Thyroid gland (tissue), 4 donors: ENCODE data around the gene SLC38A3. TPM values are rescaled to one million over a fixed set of nuclear protein-coding genes. Genes with fewer than 3 reads are reported as not detected.
A peak's percentile ranks its signal among the peaks of the same experiment; 100 is the strongest.

Source experiments
- DNase-seq, 2 donors: peaks; one replicate each; pipeline ENCODE4 v3.0.0-alpha.2; 2019
- H3K27ac ChIP-seq, 3 donors: fragments of 200-600 bp; sonication (generic); 1 replicate in 2 of 3; 2 replicates in 1 of 3; pipeline ENCODE4 v1.5.1; 2016 to 2019; ENCODE audit warnings: mild to moderate bottlenecking in 1 of 3, moderate library complexity in 1 of 3
- H3K27me3 ChIP-seq: fragments of 200-600 bp; sonication (generic); one replicate; pipeline ENCODE4 v1.5.1; 2019
- H3K36me3 ChIP-seq, 2 donors: fragments of 200-600 bp; sonication (generic); one replicate each; pipeline ENCODE4 v1.5.1; 2016 to 2019
- H3K4me1 ChIP-seq, 2 donors: fragments of 200-600 bp; sonication (generic); one replicate each; pipeline ENCODE4 v1.5.1; 2017 to 2019
- H3K4me3 ChIP-seq, 3 donors: fragments of 200-600 bp; sonication (generic); replicated peaks in 1 of 3; 1 replicate in 2 of 3; 2 replicates in 1 of 3; pipeline ENCODE4 v1.5.1; 2016; ENCODE audit warnings: mild to moderate bottlenecking in 1 of 3
- H3K9me3 ChIP-seq: fragments of 200-600 bp; sonication (generic); one replicate; pipeline ENCODE4 v1.5.1; 2017
- POLR2A ChIP-seq, 2 donors: fragments of 450-650 bp; IDR thresholded peaks; one replicate each; pipeline ENCODE4 v1.6.1; 2017; ENCODE audit warnings: antibody characterized with exemption in 2 of 2, mild to moderate bottlenecking in 2 of 2, moderate library complexity in 1 of 2
- WGBS, 2 donors: methylation state at CpG; one replicate each; pipeline ENCODE4 v1.1.5; 2017; 5-methylcytosine and 5-hydroxymethylcytosine counted together
- intact Hi-C: fragments of 100-400 bp; cut with DNase I; formaldehyde crosslinking; loops from one replicate; pipeline ENCODE4 v1.15.1; 2023
- total RNA-seq, 4 donors: library from RNA; depleted of rRNA; stranded (reverse); fragments of >200 nt; gene quantifications; one replicate each; pipeline ENCODE4 v1.2.3, GENCODE V29; 2016
- TF ChIP-seq, protein P1 (sequence below), 6 experiments: fragments of 200-600 bp in 3 of 6; fragments of 450-650 bp in 3 of 6; sonication (generic) in 3 of 6; IDR thresholded peaks; one replicate each; pipeline ENCODE4 v1.5.1; 2016 to 2019; ENCODE audit warnings: antibody characterized with exemption in 6 of 6, mild to moderate bottlenecking in 2 of 6, inconsistent platforms in 1 of 6, moderate library complexity in 1 of 6

The SLC38A3 gene
- total RNA-seq, 4 donors from 2014 or later, result 1.1 to 5.0 (median 3.6) TPM

GRCh38 chr3:50193746-50194127 is 11.3 kb upstream of the SLC38A3 start:
- TF ChIP-seq, protein P1, sequence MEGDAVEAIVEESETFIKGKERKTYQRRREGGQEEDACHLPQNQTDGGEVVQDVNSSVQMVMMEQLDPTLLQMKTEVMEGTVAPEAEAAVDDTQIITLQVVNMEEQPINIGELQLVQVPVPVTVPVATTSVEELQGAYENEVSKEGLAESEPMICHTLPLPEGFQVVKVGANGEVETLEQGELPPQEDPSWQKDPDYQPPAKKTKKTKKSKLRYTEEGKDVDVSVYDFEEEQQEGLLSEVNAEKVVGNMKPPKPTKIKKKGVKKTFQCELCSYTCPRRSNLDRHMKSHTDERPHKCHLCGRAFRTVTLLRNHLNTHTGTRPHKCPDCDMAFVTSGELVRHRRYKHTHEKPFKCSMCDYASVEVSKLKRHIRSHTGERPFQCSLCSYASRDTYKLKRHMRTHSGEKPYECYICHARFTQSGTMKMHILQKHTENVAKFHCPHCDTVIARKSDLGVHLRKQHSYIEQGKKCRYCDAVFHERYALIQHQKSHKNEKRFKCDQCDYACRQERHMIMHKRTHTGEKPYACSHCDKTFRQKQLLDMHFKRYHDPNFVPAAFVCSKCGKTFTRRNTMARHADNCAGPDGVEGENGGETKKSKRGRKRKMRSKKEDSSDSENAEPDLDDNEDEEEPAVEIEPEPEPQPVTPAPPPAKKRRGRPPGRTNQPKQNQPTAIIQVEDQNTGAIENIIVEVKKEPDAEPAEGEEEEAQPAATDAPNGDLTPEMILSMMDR (IDR thresholded peaks at IDR 0.05), result no peak
- no peak for TF ChIP-seq POLR2A (IDR thresholded peaks at IDR 0.05)
- Histone ChIP-seq H3K4me3 (no peak overlapping the region), H3K27ac (no peak overlapping the region), H3K9me3 (no peaks in the 10 kb centered on the region), H3K36me3 (no peaks in the 10 kb centered on the region), H3K4me1 (peaks cover 0 to 19% of the 10 kb centered on the region in 2 donors), H3K27me3 (peaks cover 18% of the 10 kb centered on the region)
- DNase-seq, result no peak
- intact Hi-C loops, result loop anchor here (2.0 kb wide), 1 partner anchor 81 kb away; no protein-coding TSS in a partner anchor
- WGBS, 2 donors, result 16% methylated on average over 5 of the region's 34 CpGs; no CpG with 5 or more reads in 1 of the 2 donors

- Histone ChIP-seq H3K4me1 (peaks cover 0 to 19% of the 10 kb centered on the region in 2 donors), H3K27ac (no peak overlapping the region), H3K36me3 (no peaks in the 10 kb centered on the region), H3K27me3 (peaks cover 18% of the 10 kb centered on the region), H3K9me3 (no peaks in the 10 kb centered on the region), H3K4me3 (no peak overlapping the region)
- intact Hi-C loops, result loop anchor here (2.0 kb wide), 1 partner anchor 80 kb away; no protein-coding TSS in a partner anchor
- TF ChIP-seq POLR2A (IDR thresholded peaks at IDR 0.05), result no peak
- TF ChIP-seq, protein P1 (IDR thresholded peaks at IDR 0.05), result peak; percentile 36 to 88 (median 69)
- peak; percentile 65 to 69 for DNase-seq
- WGBS, 2 donors, result 0 to 40% methylated on average over 5 to 7 of the region's 70 CpGs
These were observed 10.8 kb upstream of the SLC38A3 start for GRCh38 chr3:50194128-50194902.

- H3K27me3 ChIP-seq, result peaks cover 18% of the 10 kb centered on the region
- H3K27ac ChIP-seq, result no peak overlapping the region
- no peaks in the 10 kb centered on the region for H3K9me3 ChIP-seq
- TF ChIP-seq POLR2A (IDR thresholded peaks at IDR 0.05), result no peak
- TF ChIP-seq, protein P1 (IDR thresholded peaks at IDR 0.05), result no peak
- DNase-seq, result no peak
- intact Hi-C loops, result loop anchor here (2.0 kb wide), 1 partner anchor 80 kb away; no protein-coding TSS in a partner anchor
- H3K36me3 ChIP-seq, result no peaks in the 10 kb centered on the region
- WGBS, 2 donors, result 66 to 69% methylated on average over 14 of the region's 14 CpGs
- peaks cover 0 to 19% of the 10 kb centered on the region in 2 donors for H3K4me1 ChIP-seq
- H3K4me3 ChIP-seq, result no peak overlapping the region
These were observed 10.1 kb upstream of the SLC38A3 start for GRCh38 chr3:50194903-50195500.

DNA sequence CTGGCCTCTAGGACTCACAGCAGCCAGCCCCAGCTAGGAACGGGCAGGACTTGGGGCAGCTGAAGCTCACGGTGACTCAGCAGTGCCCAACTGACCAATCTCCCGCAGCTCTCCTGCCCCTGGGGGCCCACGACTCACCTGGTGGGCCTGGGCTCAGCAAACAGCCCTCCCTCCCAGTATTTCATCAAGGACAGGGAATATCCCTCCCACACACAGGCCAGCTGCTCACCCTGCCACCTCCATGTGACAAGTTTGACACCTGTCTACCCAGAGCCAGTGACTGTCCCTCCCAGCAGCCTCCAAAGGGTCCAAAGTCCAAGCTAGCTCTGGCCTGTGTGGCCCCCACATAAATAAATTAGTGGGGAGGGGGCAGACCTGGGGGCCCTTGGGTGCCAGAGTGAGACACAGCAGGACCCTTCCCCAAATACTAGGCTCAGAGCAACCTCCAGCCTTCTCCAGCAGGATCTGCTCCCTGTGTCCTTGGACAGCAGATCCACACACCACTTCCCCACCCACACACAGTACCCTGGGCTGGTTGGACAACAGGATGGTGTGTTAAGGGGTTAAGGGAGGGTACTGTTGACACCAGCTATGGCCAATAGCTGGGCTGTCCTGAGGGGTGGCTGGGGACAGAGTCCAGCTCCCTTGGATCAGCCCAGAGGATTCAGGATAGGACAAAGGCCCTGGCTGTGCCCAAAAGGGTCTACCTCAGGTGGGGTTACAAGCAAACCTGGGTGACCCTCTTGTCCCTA is 9.4 kb upstream of the SLC38A3 start:
- intact Hi-C loops, result loop anchor here (2.0 kb wide), 1 partner anchor 79 kb away; no protein-coding TSS in a partner anchor
- WGBS, 2 donors, result 50 to 80% methylated on average over 2 to 4 of the region's 4 CpGs
- Histone ChIP-seq H3K4me3 (no peak overlapping the region), H3K9me3 (no peaks in the 10 kb centered on the region), H3K36me3 (no peaks in the 10 kb centered on the region), H3K27me3 (peaks cover 18% of the 10 kb centered on the region), H3K4me1 (peaks cover 0 to 19% of the 10 kb centered on the region in 2 donors), H3K27ac (no peak overlapping the region)
- TF ChIP-seq, protein P1 (IDR thresholded peaks at IDR 0.05), result no peak
- TF ChIP-seq POLR2A (IDR thresholded peaks at IDR 0.05), result no peak
- no peak for DNase-seq
